HG03135 (cell line): Measurements from ENCODE around the gene HS1BP3.

Experiments
- ATAC-seq: cut with Tn5 transposase; IDR thresholded peaks from one replicate; pipeline ENCODE4 v1.9.1; 2021; ENCODE audit warnings: mild to moderate bottlenecking, moderate library complexity; ENCODE audit not compliant: unreplicated experiment

Gene HS1BP3

DNA sequence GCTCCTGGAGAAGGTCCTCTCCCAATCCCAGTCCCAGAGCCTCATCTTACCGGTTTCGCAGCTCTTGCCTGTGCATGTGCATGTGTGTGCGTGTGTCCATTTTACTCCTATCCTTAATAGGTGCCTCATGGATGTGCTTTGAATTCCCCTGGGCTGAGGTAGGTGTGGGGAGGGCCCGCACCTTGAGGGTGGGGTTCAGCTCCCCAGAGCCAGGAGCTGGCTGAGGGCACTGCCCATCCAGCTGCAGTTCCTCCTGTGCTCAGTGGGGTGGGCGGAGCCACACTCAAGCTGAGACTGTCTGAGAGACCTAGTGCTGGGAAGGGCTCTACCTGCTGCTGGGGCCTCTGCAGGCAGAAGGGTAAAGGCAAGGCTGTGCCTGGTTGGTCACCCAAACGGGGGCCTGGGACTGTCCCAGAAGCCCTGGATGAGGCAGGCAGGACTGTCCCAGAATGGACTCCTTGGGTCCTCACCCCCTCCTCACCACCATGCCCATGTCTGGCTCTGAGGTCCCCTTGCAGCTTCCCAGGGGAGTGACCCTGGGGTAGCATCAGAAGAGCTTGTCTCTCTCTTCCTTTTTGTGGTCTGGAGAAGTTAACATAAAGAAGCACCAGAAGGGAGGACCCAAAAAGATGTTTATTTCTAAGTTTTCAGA is 24.9 kb upstream of the HS1BP3 start:
- ATAC-seq, result peak; percentile 58

DNA sequence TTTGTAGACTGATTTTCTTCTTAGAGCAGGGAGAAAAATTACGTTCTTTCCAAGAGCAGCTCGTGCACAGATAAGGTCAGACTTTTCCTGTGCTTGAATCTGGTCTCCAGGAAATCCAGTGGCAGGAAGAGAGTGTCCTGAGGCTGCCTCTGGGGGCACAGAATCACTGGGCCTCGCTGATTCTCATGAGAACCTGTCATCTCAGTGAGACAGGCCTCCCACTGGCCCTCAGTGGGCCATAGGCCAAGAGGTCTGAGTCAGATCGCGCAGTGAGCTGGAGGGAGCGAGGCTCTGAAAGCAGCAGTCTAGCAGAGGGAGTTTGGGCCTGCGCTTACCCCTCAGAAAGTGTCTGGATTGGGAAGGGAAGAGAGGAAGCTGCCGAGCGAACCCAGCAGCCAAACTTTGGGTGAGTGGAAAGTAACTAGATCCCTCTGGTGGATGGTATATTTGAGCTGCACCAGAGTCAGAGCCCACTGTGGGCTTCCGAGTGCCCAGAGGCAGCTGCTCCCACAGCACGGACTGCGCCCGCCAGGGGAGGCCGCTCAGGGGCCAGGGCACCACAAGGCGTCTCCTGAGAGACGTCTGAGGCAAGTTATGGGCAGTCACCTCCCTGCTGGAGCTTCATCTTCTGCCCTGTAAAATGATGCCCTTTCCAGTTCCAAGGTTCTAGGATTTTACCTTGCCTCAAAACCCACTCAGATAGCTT is 24.2 kb upstream of the HS1BP3 start:
- ATAC-seq, result no peak

DNA sequence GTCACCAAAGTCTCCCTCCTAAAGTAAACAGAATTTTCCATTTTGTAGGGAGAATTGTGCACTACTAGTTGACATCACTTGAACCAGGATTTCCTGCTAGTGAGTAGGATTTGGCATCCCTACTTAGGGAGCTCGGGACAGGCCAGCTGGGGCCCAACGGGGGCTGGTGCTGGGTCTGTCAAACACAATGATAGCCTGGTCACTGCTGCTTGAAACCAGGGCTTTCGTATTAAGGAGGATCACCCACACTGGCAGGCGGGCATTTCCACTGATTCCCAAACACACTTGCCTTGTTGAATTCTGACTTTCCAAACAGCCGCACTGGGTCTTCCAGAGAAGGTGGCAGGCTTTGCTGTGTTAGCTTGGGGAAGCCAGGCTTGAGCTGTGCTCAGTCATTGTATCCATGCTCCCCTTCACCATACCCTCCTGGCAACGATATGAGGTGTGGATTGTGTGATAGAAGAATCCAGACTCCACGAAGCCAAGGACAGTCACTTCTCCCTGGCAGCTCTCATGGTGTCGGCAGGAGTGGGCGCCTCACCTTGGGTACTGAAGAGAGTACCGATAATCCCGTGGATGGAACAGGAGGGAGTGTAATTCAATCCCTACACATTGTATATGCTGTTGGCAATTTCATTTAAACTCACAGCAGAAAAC is 23.5 kb upstream of the HS1BP3 start:
- no peak for ATAC-seq

DNA sequence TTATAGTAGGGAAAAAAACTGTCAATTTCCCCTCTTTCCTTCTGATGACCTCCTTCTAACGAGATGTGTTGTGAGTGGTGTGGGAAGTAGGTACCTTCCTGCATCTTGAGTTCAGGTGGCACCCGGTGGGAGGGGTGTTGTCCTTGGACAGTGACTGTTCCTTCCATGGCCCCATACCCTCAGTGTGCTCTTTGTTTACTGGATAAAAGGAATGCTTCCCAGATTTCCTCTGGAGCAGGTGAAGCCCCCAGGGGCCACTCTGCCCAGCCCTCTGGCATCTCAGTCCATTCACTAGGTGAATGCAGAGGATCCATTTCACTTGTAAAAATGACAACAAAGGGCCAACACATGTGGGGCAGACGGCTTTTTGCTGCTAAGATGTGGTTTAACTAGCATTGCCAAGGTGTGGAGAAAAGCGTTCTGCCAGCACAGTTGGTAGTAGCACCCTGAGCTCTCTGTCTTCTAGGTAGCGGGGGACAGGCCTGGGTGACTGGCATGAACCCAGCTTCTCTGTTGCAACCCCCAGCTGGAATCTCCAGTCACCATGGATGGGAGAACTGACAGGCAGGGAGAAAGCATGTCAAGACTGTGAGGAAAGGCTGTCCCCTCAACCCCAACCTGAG is 22.9 kb upstream of the HS1BP3 start:
- no peak for ATAC-seq

DNA sequence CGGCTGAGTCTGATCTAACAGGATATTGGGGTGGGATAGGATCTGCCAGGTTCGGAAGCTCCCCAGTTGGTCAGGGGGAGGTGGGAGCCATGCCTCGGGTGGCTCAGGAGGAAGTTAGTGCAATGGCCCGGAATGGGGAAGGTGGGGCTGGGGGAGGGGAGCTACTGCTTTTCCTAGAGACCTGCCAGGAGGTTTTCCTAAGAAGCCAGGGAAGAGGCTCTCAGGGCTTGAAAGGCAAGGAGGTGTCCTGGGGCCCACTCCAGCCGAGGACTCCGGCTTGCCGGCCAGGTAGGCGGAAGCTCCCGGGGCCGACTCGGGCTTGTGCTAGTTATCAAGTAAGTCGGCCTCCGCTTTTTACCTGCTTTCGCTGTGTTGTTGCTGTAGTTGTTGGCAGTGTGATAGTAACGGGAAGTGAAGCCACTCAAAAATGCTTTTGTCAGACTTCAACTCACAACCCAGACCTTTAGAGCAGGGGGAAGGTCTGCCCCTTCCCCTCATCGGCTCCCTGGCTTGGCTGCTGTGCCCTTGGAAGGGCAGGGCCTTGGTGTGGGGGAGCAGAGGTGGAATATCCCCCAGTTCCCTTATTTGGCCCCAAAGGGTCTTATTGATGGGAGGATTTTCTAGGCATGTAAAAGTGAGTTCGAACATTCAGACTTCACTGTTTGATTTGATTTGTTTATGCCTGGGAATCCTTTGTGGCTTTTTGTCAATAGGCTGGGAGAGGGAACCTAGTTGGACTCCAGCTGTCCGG is 21.5 kb upstream of the HS1BP3 start:
- no peak for ATAC-seq

DNA sequence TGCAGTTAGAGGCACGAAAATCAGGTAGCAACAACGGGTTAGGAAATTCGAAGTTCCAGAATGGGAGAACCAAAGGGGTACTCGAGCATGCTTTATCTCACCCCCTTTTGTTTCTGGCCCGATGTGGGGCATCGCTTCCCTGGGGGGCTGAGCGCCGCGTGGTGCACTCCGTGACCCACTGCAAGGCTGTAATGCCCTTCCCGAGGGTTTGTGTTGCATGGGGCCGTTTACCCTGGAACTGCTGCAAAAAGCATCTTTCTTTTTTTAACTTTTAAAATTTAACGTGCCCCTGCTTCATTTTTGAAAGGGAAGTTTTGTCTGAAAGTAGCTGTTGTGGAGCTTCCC is 20.8 kb upstream of the HS1BP3 start:
- no peak for ATAC-seq

DNA sequence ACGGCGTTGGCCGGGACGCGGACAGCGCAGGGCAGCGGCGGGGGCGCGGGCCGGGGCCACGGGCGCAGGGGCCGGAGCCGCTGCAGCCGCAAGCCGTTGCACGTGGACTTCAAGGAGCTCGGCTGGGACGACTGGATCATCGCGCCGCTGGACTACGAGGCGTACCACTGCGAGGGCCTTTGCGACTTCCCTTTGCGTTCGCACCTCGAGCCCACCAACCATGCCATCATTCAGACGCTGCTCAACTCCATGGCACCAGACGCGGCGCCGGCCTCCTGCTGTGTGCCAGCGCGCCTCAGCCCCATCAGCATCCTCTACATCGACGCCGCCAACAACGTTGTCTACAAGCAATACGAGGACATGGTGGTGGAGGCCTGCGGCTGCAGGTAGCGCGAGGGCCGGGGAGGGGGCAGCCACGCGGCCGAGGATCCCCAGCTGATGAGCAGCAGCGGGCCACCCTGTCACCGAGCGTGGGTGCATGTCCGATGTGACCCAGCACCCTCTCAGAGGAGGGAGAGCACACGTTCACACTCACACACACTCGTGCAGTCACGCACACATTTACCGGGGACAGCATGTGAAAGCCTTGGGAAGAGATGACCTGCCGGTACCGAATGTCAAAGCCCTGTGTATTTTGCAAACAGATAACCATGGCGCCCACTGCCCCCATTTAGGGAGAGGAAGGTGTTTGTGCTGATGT is 20.3 kb upstream of the HS1BP3 start:
- no peak for ATAC-seq

DNA sequence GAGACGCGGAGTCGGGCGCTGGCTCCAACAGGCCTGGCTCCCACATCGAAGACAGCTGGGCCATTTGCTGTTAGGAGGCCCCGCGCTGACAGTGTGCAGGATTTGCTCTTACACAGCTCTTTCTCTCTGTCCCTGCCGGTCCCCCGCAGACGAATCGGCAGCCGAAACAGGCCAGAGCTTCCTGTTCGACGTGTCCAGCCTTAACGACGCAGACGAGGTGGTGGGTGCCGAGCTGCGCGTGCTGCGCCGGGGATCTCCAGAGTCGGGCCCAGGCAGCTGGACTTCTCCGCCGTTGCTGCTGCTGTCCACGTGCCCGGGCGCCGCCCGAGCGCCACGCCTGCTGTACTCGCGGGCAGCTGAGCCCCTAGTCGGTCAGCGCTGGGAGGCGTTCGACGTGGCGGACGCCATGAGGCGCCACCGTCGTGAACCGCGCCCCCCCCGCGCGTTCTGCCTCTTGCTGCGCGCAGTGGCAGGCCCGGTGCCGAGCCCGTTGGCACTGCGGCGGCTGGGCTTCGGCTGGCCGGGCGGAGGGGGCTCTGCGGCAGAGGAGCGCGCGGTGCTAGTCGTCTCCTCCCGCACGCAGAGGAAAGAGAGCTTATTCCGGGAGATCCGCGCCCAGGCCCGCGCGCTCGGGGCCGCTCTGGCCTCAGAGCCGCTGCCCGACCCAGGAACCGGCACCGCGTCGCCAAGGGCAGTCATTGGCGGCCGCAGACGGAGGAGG is 19.6 kb upstream of the HS1BP3 start:
- ATAC-seq, result no peak

DNA sequence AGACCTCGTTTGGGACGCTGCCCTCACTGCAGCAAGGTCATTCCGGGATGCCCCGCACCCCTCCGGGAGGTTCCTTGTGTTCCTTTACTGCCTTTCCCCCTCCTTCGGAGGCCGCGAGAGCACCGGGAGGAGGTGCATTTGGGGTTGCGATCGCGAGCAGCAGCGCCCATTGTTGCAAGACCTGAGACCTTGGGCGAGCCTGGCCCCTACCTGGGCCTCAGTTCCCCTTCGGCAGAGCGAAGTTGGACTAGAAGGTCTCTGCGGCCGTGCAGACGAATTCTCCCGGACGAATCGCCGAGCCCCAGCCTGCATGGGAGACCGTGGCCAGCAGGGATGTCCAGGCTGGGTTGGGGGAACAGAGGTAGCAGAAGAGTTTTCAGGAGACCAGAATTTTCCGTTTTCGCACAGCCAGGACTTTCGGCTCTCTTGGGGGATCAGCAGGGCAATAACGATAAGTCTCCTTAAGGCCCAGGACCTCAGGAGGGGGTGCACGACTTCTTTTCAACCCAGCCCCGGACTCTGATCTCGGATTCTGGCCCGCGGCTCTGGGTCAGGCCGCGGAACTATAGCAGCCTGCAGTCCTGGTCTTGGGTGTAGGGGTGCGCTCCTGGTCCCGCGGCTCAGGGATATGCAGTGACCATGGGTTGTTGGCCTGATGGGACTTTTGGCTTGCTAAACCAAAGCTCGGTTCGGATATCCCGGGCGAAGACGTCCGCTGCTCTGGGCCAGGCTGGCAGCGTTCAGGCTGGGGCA is 18.8 kb upstream of the HS1BP3 start:
- ATAC-seq, result no peak

DNA sequence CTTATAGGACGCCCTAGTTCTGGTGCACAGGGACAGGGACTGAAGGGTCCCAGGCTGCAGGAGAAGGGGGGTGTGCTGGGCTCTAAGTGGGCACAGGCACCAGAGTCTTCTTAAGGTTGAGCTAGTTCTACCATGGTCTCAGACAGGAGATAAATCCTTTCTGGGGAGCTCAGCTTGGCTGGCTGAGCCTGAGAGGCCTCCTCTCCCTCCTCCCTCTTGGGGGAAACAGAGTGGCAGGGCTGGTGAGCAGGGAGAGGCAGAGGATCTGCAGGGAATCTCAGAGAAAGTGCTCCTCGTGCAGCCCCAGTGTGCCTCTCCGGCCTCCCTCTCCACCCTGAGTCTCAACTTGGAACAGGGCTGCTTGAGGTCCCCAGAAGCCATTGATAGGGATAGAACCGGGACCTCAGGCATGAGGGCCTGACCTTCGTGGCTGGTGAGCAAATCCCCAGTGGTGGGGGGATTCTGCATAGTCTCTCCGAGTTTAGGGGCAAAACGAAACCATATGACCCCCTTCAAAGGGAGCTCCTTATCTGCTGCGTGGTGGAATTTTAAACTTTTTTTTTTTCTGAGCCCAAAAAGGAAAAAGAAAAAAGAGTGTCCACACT is 18.1 kb upstream of the HS1BP3 start:
- no peak for ATAC-seq

DNA sequence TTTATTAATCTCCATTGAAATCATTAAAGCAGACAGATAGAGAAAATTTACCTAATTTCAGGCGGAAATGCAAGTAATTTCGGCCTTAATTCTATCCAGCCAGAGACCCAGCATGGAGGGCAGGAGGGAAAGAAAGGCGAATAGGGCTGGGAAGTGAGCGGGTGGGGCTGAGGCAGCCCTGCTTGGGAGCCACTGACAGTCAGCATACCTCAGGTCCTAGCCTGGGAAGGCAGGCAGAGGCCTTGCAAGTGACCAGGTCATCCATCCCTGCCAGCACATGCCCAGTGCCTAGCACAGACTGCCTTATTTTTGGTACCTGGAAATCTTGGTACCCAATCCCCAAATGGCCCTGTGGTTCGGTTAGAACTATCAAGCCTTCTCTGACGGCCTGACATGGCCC is 17.6 kb upstream of the HS1BP3 start:
- no peak for ATAC-seq

DNA sequence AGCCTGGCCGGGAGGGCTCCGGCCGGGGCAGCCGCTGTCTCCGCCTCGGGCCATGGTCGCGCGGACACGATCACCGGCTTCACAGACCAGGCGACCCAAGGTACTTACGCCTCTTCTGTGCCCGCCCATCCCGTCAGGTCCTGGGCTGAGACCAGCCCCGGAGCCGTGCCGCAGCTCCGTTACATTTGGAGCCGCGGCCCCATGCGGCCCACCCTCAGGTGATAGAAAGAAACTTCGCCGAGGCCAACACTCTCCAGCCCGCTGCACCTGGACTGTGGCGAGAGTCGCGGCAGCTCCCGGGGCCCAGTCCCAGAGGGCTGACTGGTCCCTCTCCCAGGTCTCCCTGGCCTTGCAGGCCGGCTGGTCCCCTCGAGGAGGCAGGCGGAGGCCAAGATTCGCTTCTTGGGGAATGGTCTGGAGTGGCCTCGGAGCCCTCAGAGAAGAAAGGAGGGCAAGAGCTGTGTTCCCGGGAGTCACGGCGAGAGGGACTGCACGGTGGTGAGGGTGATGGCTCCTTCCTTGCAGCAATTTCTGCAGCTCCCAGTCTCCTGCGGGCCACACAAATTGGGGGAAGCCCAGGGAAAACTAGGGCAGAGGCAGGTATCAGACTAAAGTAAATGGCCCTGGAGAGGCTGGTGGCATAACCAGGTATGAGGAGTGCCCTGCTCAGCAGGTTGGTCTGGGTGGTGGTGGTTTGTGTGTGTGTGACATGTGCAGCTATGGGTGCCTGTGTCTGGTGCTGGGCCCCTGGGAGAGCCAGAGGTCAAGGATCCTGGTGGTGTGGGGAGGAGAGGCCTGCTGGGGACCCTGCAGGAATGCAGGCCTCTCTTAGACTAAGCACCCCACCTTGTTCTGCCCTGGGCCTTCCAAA is 16.9 kb upstream of the HS1BP3 start:
- no peak for ATAC-seq

DNA sequence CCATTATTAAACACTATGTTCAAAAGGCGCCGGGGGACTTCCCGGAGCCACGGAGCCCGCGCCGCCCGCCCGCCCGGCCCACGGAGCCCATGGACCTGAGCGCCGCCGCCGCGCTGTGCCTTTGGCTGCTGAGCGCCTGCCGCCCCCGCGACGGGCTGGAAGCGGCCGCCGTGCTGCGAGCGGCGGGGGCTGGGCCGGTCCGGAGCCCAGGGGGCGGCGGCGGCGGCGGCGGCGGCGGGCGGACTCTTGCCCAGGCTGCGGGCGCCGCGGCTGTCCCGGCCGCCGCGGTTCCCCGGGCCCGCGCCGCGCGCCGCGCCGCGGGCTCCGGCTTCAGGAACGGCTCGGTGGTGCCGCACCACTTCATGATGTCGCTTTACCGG is 16.2 kb upstream of the HS1BP3 start:
- ATAC-seq, result no peak

DNA sequence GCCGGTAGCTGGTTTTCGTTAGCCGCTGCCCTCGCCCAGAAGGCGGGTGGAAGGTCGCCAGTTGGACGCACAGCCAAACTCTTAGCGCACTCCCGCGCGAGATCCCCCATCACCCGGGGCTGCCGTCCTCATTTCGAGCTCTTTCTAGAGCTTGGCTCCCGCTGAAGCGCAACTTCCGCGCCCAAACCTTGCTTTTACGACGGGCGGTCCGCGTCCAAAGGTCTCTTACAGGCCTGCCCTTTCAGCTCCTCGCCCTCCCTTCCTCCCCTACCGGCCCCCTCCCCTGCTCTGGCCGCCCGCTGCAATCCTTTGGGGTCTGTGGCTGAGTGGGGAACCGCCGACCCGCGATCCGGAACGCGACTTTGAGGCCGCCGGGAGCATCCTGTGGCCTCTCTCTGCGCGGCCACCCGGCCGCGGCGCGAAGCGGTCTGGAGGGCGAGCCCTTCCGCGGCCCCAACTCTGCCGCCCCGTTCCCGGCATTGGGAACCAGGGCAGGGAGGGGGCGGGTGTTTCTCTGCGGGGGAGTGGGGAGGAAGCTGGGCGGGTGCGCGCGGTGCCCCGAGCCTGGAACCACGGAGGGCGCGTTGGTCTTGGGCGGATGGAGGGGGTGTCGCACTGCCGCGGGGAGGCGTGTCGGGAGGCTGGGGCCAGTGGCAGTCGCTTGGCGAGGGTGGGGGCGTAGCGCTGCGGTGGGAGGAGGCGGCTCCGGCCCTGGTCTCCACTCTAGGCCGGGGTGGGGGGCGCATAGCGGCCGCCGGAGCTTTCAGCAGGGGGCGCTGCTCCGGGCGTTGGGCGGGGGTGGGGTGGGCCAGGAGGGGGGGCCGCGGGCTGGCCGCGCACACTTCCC is 15.6 kb upstream of the HS1BP3 start, which contains the start of gene GDF7:
Gene GDF7, plus strand, starts transcription at position 841 of the 847 bp plus-strand sequence. CDS start 96 bp downstream, outside the sequence.
- ATAC-seq, result no peak

DNA sequence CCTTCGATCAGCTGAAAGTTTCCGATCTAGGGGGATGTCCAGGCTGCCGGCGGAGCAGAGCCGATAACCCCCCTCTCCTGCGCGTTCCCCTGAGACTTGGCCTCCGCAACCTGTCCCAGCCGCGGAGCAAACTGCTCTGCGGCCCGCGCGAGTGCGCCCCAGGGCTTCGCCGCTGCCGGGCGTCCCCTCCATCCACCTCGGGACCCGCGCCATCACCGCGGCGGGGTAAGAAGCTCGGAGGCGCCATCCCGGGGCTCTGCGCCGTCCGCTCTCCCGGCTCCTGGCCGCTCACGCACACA is 15.1 kb upstream of the HS1BP3 start:
- no peak for ATAC-seq

DNA sequence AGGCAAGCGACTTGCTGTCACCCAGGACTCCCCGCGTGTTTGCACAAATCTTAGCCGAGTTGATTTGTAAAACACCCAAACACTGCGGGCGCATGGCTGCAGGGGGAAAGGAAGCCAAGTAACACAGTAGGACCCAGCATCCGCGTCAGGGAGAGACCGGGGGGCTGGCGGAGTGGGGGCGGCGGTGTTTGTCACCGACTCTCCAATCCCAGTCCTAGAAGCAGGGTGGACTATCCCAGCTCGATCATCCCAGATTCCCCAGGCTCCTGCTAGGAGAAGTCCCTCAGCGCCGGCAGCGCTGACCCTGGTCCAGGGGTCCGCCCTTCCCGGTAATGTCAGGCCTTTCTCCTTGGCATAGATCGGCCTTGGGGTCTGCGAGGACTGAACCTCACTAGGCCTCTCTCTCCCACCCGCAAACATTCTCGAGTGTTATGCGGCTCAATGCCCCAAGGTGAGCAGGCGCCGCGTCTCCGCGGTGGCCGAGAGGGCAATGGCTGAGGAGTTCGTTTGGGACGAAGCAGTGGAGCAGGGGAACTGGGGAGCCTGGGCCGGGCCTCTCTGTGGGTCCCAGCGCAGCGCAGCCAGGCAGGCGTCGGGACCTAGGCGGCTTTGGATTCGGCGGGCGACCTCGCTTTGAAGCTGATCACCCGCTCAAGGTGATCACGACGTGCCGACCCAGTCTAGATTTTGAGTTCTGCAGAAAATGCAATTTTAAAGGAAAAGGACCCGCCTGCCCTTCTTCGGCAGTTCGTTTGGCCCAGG is 14.5 kb upstream of the HS1BP3 start:
- no peak for ATAC-seq
